RWPE2 (cell line): ENCODE results near the gene LCN10.

Experiments used
- ATAC-seq: fragments of 200-7000 bp; cut with Tn5 transposase; 3 replicates; pipeline ENCODE4 v1.9.1; 2021; ENCODE audit warnings: low read depth
- DNase-seq: peaks from one replicate; pipeline ENCODE4 v3.0.0-alpha.2; 2020; ENCODE audit warnings: low spot score
- H3K27ac ChIP-seq: fragments of 450-650 bp; 2 replicates; pipeline ENCODE4 v1.5.1; 2017; ENCODE audit warnings: mild to moderate bottlenecking; ENCODE audit not compliant: poor library complexity, severe bottlenecking
- H3K27me3 ChIP-seq: fragments of 250-450 bp; sonication (Bioruptor Pico); 2 replicates; pipeline ENCODE4 v1.5.1; 2021; ENCODE audit warnings: mild to moderate bottlenecking, moderate library complexity; ENCODE audit not compliant: insufficient read depth, poor library complexity, severe bottlenecking
- H3K36me3 ChIP-seq: fragments of 250-450 bp; sonication (Bioruptor Pico); 2 replicates; pipeline ENCODE4 v1.5.1; 2020; ENCODE audit warnings: low read depth, mild to moderate bottlenecking, moderate library complexity
- H3K4me1 ChIP-seq: fragments of 250-450 bp; sonication (Bioruptor Pico); 2 replicates; pipeline ENCODE4 v1.5.1; 2021; ENCODE audit warnings: mild to moderate bottlenecking, moderate library complexity; ENCODE audit not compliant: insufficient read depth, poor library complexity, severe bottlenecking
- H3K4me3 ChIP-seq: fragments of 250-450 bp; sonication (Bioruptor Pico); 2 replicates; pipeline ENCODE4 v1.5.1; 2021; ENCODE audit warnings: mild to moderate bottlenecking, moderate library complexity; ENCODE audit not compliant: severe bottlenecking
- H3K9me3 ChIP-seq: fragments of 250-450 bp; sonication (Bioruptor Pico); 2 replicates; pipeline ENCODE4 v1.5.1; 2021; ENCODE audit warnings: mild to moderate bottlenecking, moderate library complexity; ENCODE audit not compliant: severe bottlenecking
- TF ChIP-seq, protein P1 (sequence below): fragments of 450-650 bp; IDR thresholded peaks from one replicate; pipeline ENCODE4 v1.5.1; 2017; ENCODE audit warnings: mild to moderate bottlenecking, moderate library complexity; ENCODE audit not compliant: poor library complexity, severe bottlenecking

LCN10 gene

GRCh38 chr9:136760424-136760823, 17.7 kb upstream of the LCN10 start:
- no peaks in the 10 kb centered on the region for H3K9me3 ChIP-seq
- DNase-seq (peak; percentile 58), ATAC-seq (no peak)
- H3K36me3 ChIP-seq, result no peaks in the 10 kb centered on the region
- H3K27me3 ChIP-seq, result no peaks in the 10 kb centered on the region
- no peak overlapping the region for H3K27ac ChIP-seq
- TF ChIP-seq, protein P1, sequence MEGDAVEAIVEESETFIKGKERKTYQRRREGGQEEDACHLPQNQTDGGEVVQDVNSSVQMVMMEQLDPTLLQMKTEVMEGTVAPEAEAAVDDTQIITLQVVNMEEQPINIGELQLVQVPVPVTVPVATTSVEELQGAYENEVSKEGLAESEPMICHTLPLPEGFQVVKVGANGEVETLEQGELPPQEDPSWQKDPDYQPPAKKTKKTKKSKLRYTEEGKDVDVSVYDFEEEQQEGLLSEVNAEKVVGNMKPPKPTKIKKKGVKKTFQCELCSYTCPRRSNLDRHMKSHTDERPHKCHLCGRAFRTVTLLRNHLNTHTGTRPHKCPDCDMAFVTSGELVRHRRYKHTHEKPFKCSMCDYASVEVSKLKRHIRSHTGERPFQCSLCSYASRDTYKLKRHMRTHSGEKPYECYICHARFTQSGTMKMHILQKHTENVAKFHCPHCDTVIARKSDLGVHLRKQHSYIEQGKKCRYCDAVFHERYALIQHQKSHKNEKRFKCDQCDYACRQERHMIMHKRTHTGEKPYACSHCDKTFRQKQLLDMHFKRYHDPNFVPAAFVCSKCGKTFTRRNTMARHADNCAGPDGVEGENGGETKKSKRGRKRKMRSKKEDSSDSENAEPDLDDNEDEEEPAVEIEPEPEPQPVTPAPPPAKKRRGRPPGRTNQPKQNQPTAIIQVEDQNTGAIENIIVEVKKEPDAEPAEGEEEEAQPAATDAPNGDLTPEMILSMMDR, result no peak
- no peaks in the 10 kb centered on the region for H3K4me1 ChIP-seq
- no peak overlapping the region for H3K4me3 ChIP-seq

GRCh38 chr9:136759436-136760325, 16.9 kb upstream of the LCN10 start:
- Histone ChIP-seq H3K9me3 (no peaks in the 10 kb centered on the region), H3K4me1 (no peaks in the 10 kb centered on the region), H3K27me3 (no peaks in the 10 kb centered on the region), H3K36me3 (no peaks in the 10 kb centered on the region), H3K27ac (no peak overlapping the region), H3K4me3 (no peak overlapping the region)
- DNase-seq, result peak; percentile 62
- no peak for ATAC-seq
- TF ChIP-seq, protein P1, result no peak

DNA sequence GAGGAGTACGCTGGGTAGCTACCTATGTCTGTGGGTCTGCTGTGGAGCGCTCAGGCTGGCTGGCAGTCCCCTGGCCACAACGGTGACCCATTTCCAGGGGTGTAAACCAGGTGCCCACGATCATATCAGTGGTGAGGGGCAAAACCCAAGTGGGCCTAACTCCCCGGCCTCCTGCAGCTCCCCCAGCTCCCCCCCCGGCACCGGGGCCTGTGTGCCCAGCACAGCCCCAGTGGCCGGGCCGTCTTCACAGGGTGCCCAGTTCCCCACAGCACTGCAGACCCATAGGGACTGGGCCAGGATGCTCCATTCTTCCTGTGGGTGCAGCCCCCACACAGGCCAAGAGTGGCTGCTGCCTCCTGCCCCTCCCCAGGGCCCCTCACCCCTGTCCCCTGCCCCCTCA, 16.3 kb upstream of the LCN10 start:
- no peaks in the 10 kb centered on the region for H3K4me1 ChIP-seq
- H3K36me3 ChIP-seq, result no peaks in the 10 kb centered on the region
- TF ChIP-seq, protein P1, result no peak
- H3K27ac ChIP-seq, result no peak overlapping the region
- H3K4me3 ChIP-seq, result no peak overlapping the region
- no peaks in the 10 kb centered on the region for H3K9me3 ChIP-seq
- ATAC-seq, result no peak
- no peaks in the 10 kb centered on the region for H3K27me3 ChIP-seq
- peak; percentile 38 for DNase-seq

- Histone ChIP-seq H3K4me1 (no peaks in the 10 kb centered on the region), H3K27ac (no peak overlapping the region), H3K9me3 (no peaks in the 10 kb centered on the region), H3K36me3 (no peaks in the 10 kb centered on the region), H3K27me3 (no peaks in the 10 kb centered on the region), H3K4me3 (no peak overlapping the region)
- TF ChIP-seq, protein P1, result no peak
- ATAC-seq (no peak), DNase-seq (no peak)
Measured at GRCh38 chr9:136757751-136758140, 15.0 kb upstream of the LCN10 start.

- H3K27ac ChIP-seq, result no peak overlapping the region
- H3K9me3 ChIP-seq, result no peaks in the 10 kb centered on the region
- H3K4me1 ChIP-seq, result no peaks in the 10 kb centered on the region
- TF ChIP-seq, protein P1, result no peak
- H3K27me3 ChIP-seq, result no peaks in the 10 kb centered on the region
- H3K36me3 ChIP-seq, result no peaks in the 10 kb centered on the region
- no peak overlapping the region for H3K4me3 ChIP-seq
- ATAC-seq (no peak), DNase-seq (no peak)
Measured at GRCh38 chr9:136757328-136757727, 14.6 kb upstream of the LCN10 start.
